GM06990 (cell line): Measurements from ENCODE around the gene KIR3DL1.

Experiments
- DNase-seq: peaks from one replicate; pipeline ENCODE4 v3.0.0-alpha.2; 2011; ENCODE audit not compliant: insufficient read length; ENCODE audit errors: extremely low read depth
- H3K27me3 ChIP-seq: replicated peaks from 2 replicates; pipeline ENCODE4 v1.6.0; 2011; ENCODE audit warnings: low read length; ENCODE audit not compliant: control insufficient read depth, insufficient read depth
- H3K36me3 ChIP-seq: 2 replicates; pipeline ENCODE4 v1.5.1; 2011; ENCODE audit warnings: low read length; ENCODE audit not compliant: control insufficient read depth, insufficient read depth
- H3K4me3 ChIP-seq: replicated peaks from 2 replicates; pipeline ENCODE4 v1.5.1; 2011; ENCODE audit warnings: low read depth, mild to moderate bottlenecking, control low read depth, low read length
- TF ChIP-seq, protein P1 (sequence below): IDR thresholded peaks from 2 replicates; pipeline ENCODE4 v1.5.1; 2011; ENCODE audit warnings: low read length, control low read depth, mild to moderate bottlenecking, inconsistent platforms; ENCODE audit not compliant: insufficient read depth, poor library complexity, severe bottlenecking

Gene KIR3DL1

DNA sequence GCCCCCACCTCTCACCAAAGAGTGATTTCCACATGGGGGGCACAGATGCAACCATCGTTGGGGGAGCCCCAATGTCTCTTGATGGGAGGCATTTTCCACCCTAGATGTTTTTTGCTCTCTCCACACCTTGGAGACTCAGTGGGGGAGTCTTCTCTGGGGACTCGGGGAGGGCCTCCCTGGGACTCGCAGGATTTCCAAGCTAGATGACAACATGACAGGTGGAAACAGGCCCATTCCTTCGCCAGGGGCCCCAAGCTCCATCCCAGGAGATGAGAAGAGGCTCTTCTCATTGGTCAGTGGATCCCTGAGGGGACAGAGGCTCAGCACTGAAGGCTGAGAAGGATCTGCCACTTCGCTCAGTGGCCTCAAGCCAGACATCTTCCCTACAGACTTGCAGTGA, 25.6 kb upstream of the KIR3DL1 start:
- H3K4me3 ChIP-seq = no peak overlapping the region
- H3K27me3 ChIP-seq = no peaks in the 10 kb centered on the region

DNA sequence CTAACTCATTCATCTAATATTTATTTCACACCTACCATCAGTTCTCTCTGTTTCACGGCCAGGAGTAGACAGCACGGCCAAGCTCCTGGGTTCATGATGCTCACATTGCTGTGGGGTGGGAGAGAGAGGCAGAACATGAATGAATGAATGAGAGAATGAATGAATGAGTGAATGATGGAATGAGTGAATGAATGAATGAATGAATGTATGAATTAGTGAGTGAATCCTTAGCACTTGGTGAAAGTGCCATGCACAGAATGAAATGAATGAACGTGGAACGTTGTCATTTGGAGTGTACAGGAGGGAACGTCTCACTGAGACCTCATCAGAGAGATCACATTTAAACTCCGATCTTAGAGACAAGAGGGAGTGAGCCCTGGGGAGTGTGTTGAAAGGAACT, 24.8 kb upstream of the KIR3DL1 start:
- TF ChIP-seq, protein P1, sequence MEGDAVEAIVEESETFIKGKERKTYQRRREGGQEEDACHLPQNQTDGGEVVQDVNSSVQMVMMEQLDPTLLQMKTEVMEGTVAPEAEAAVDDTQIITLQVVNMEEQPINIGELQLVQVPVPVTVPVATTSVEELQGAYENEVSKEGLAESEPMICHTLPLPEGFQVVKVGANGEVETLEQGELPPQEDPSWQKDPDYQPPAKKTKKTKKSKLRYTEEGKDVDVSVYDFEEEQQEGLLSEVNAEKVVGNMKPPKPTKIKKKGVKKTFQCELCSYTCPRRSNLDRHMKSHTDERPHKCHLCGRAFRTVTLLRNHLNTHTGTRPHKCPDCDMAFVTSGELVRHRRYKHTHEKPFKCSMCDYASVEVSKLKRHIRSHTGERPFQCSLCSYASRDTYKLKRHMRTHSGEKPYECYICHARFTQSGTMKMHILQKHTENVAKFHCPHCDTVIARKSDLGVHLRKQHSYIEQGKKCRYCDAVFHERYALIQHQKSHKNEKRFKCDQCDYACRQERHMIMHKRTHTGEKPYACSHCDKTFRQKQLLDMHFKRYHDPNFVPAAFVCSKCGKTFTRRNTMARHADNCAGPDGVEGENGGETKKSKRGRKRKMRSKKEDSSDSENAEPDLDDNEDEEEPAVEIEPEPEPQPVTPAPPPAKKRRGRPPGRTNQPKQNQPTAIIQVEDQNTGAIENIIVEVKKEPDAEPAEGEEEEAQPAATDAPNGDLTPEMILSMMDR = no peak
- Histone ChIP-seq H3K4me3 (no peak overlapping the region), H3K36me3 (no peaks in the 10 kb centered on the region), H3K27me3 (no peaks in the 10 kb centered on the region)
- DNase-seq = no peak

More for the DNA sequence above, 25.6 kb upstream of the KIR3DL1 start:
- no peaks in the 10 kb centered on the region for H3K36me3 ChIP-seq
- no peak for DNase-seq
- TF ChIP-seq, protein P1 = no peak

DNA sequence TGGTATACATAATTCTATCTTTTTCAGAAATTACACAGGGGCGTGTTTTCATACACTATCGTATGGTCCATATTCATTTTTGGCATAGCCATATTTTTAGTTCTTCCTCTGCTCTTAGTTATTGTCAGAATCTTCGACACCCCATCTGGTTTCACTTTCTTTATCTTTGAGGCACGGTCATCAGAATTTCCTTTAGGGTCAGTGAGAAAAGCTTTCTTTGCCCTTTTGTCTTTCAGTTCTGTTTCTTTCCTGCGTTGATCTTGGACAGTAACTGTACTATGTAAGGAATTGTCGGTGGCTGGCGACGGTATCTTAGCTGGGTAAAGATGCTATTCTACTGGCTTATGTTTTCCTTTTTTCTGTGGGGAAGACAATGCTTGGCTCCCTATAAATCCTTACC, 23.5 kb upstream of the KIR3DL1 start:
- peak overlapping the region; percentile 48 for H3K4me3 ChIP-seq
- H3K27me3 ChIP-seq = no peaks in the 10 kb centered on the region
- peak; percentile 11 for DNase-seq
- TF ChIP-seq, protein P1 = no peak
- no peaks in the 10 kb centered on the region for H3K36me3 ChIP-seq

DNA sequence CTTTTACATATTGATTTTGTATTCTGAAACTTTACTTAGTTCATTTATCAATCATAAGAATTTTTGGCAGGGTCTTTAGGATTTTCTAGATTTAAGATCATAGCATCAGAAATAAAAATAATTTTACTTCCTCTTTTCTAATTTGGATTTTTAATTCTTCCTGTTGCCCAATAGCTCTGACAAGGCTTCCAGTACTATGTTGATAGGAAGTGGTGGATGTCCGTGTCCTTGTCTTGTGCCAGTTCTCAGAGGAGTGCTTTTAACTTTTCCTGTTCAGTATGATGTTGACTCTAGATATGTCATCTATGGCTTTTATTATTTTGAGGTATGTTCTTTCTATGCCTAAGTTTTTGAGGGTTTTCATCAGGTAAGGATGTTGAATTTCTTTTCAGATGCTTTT, 20.5 kb upstream of the KIR3DL1 start:
- TF ChIP-seq, protein P1 = no peak
- Histone ChIP-seq H3K4me3 (no peak overlapping the region), H3K36me3 (no peaks in the 10 kb centered on the region), H3K27me3 (no peaks in the 10 kb centered on the region)
- DNase-seq = no peak

DNA sequence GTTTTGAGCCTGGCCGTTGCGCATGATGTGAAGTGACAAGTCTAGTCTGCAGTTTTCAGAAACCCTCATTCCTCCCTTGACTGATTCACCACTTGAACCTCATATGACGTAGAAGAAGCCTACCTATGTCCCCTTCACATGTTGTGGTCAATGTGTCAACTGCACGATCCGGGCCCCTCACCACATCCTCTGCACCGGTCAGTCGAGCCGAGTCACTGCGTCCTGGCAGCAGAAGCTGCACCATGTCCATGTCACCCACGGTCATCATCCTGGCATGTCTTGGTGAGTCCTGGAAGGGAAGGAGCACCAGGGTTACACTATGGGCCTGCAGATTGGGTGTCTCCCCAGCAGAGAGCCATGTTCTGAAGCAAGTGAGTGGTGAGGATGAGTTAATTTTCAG, 12.9 kb upstream of the KIR3DL1 start, which contains the start of gene KIR2DL4:
TSS of gene KIR2DL4 (plus strand) at position 201 of the 400 bp plus-strand sequence. CDS start at position 243, 42 bp downstream.
- no peaks in the 10 kb centered on the region for H3K36me3 ChIP-seq
- H3K4me3 ChIP-seq = no peak within 1 kb of the TSS
- peak; percentile 3 for DNase-seq
- no peaks in the 10 kb centered on the region for H3K27me3 ChIP-seq
- TF ChIP-seq, protein P1 = no peak

DNA sequence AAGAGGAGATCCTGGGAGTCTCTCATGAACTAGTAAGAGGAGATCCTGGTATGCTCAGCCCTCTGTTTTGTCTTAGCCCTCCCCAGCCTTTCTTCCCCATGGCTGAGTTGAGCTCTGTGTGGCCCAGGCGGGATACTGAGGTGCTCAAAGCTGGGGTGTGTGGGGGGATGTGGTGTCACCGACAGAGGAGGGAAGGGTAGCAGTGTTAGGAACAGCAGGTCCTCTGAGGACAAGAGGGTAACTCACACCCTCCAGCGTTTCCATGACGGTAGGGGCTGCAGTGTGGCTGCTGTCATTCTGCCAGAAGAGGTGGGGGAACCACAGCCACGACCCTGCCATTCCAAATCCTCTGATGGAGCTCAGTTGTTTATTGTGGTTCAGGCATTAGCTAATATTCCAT, 12.2 kb upstream of the KIR3DL1 start:
- H3K4me3 ChIP-seq = no peak overlapping the region

More for the DNA sequence above, 12.2 kb upstream of the KIR3DL1 start:
- Histone ChIP-seq H3K36me3 (no peaks in the 10 kb centered on the region), H3K27me3 (no peaks in the 10 kb centered on the region)
- TF ChIP-seq, protein P1 = no peak
- DNase-seq = no peak
